ENCODE data around the gene WDR64.
"Not testable (repeated sequence)": the region's sequence is repeated elsewhere in the genome, so short reads cannot be mapped to it uniquely, and the experiment has no call there.

The WDR64 gene

GRCh38 chr1:241813768-241814320 lies 161.8 kb downstream of the WDR64 start:
- no peak for DNase-seq

GRCh38 chr1:241816008-241816407 lies 163.9 kb downstream of the WDR64 start:
- DNase-seq: no peak

DNA sequence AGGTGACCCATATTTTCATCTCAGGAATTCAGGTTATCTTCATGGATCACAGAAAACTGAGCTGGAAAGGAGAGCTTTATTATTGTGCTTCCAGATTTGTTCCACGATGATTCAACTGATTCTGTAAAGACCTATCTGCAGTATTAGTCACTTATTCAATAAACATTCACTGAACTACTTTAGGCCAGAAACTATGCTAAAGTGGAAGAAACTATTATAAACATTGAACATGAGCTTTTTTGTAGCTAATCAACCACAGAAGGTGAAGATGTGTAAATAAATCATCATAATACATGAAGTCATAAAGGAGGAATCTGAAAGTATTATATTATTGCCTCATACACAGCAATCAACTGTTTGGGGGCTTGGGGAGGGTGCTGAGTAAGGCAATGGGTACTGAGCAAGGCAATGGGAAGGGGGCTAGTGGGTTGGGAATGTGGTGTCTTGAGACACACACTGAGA lies 165.3 kb downstream of the WDR64 start:
- DNase-seq: no peak

DNA sequence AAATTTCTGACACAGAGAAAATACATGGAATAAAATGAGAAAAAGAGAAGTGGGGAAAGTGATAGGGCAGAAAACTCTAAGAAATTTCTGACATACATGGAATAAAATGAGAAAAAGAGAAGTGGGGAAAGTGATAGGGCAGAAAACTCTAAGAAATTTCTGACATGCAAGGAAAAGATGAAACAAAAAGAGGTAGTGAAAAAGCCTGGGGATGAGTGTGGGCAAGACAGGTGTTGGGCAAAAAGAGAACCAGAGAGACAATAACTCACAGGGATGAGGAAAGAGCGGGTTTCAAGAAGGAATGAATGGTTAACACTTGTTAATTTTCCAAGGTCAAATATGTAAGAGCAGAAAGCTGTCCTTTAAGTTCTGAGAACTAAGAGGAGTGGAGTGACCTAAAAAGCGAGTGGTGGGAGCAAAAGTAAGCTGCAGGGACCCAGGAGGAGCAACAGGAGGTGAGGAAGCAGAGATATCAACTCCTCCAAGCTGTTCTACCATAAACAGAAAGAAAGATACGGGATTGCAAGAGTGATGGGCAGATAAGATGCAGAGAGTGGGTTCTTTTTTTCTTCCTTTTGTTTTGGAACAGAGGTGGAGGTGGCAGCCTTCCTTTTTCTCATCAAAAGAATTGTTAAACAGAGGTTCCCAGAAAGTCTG lies 166.0 kb downstream of the WDR64 start:
- no peak for DNase-seq

DNA sequence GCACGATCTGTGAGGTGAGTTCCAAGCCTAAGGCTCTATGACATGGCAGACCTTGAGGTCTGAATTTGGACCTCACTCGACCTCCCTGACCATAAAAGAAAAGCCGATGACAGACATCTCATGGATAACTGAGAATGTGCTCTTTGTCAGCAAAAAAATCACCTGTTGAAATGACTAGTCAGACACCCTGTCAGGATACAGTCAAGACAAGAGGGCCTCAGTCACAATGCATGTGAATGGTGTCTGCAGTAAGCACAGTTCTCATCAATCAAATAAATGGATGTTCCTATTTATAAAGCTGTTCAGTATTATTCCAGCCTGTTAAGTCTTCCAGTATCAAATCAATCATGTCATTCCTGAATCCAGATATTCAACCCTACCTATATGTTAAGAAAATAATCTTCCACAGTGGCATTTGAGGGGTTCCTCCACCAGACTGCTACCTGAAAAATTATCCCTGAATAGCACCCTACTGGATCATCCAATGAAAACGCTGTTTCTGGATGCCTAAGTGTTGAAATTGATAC lies 167.3 kb downstream of the WDR64 start:
- DNase-seq: no peak

GRCh38 chr1:241821363-241821762 lies 169.3 kb downstream of the WDR64 start:
- DNase-seq: no peak

DNA sequence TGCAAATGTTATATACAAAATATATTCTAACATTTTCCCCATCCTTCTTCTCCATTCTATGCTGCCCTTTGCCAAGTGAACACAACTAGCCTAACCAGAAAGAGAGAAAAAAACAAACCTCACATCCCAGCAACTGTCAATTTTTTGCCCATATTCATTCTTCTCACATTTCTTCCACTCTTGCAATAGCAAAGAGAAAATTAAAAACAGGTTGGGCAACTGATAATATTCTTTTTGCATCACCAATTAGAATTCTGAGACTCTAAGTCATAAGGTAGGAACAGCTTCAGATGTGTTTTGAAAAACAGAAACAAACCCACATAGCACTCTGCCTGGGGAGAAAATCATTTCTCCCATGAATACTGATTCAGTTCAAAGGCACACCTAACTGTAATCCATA lies 170.8 kb downstream of the WDR64 start:
- no peak for DNase-seq

- DNase-seq: no peak
These were observed 171.8 kb downstream of the WDR64 start for GRCh38 chr1:241823925-241824324.

DNA sequence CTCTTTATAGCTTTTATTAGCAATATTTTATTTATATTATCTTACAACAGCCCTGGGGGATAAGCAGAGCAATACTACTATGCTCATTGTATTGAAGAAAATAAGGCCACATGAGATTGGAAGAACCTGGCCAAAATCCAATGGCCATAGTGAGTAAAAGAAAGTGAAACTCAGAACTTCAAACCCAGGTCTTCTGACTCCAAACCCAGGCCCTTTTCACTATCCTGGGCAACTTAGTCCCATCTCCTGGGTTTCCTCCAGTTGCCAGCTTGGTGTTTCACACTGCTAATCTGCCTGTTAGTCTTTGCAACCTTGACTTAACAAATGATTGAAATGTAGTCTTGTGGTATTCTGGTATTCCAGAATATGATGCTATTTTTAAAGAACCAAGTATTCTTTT lies 173.5 kb downstream of the WDR64 start:
- no peak for DNase-seq

DNA sequence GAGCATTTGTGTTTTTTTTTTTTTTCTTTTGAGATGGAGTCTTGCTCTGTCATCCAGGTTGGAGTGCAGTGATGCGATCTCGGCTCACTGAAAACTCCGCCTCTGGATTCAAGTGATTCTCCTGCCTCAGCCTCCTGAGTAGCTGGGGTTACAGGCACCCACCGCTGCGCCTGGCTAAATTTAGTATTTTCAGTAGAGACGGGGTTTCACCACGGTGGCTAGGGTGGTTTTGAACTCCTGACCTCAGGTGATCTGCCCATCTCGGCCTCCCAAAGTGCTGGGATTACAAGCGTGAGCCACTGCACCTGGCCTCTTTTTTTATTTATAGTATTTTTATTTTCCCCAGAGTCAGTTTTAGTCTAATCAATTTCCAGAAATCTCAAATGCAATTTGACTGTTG lies 174.5 kb downstream of the WDR64 start:
- not testable (repeated sequence) for DNase-seq

GRCh38 chr1:241827264-241827663 lies 175.2 kb downstream of the WDR64 start:
- DNase-seq: no peak

DNA sequence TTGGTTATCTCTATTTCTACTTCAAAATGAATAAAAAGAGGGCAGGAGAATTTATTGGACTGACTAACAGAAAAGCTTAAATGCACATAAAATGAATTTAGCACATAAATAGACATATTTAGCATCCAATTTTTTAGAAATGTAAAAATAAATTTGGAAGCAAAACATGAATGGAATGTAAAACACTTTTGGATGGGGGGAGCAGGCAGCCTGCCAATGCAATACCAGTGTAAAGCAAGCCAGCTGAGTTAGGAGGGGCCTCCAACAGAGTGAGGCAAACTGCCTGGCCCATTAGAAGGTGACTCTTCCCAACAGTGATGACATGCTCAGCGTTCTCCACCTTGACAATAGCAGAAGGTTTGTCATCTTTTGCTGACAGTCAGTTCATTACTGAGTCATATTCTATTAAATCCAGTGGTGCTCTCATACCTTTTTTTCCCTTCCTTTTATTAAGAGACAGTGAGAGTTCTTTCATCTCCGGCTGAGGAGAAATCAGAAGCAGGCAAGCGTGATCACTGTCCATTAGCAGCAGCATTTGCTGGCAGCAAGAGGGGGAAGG lies 176.5 kb downstream of the WDR64 start:
- DNase-seq: no peak

- DNase-seq: no peak
These were observed 177.4 kb downstream of the WDR64 start for GRCh38 chr1:241829468-241829867.

GRCh38 chr1:241834733-241835377 lies 182.8 kb downstream of the WDR64 start:
- no peak for DNase-seq

DNA sequence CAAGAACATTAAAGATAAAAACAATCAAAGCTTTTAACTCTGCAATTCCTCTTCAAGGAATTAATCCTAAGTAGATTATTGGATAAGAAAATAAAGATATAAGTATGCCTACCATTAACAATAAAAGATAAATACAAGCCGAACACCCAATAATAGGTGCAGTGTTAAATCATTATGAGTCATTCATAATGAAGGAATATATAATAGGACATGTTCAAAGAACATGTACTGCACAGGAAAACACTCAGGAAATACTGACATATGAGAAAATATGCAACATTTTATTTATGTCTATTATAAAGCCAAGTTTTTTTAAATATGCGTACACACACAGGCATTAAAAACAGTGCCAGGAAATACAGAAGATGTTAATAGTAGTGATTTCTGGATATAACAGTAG lies 184.9 kb downstream of the WDR64 start:
- no peak for DNase-seq

- DNase-seq: no peak
These were observed 185.3 kb downstream of the WDR64 start for GRCh38 chr1:241837416-241837815.

GRCh38 chr1:241837901-241838300 lies 185.8 kb downstream of the WDR64 start:
- no peak for DNase-seq

- DNase-seq: no peak
These were observed 186.8 kb downstream of the WDR64 start for GRCh38 chr1:241838897-241839296.

- no peak for DNase-seq
These were observed 187.4 kb downstream of the WDR64 start for GRCh38 chr1:241839369-241839979.

- no peak for DNase-seq
These were observed 188.1 kb downstream of the WDR64 start for GRCh38 chr1:241840164-241840563.

DNA sequence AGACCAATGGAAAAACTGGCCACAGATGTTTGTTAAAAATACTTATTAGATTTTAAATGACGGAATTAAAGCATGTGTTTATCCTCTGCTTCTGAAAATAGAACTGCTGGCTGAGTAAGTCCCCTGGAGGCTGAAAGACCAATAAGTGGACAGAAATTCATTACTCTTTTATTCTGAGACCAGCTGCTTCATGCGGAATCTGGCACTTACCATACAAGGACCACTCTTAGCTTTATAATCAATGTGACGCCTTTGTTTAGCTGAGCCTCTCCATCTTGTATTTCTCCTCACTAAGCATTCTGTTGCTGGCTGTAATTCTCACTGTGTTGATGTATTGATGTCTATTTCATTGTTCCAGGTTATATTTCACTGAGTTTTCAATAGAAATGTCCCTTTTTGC lies 189.6 kb downstream of the WDR64 start:
- DNase-seq: no peak

DNA sequence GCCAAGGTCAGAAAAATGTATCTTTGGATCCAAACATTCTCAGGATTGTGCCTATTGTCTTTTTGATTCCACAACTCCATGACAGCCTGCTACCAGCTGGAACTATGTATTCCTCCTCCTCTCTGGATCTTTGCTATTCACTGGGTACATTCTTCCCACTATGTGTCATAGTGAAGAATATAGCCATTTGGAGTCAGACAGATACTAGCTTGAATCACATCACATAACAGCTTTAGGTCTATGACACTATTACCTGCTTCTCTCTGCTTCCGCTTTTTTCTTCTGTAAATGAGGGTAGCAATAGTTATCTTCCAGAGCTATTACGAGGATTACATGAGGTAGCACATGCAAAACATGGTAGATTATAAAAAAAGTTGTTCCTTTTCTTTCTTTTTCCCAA lies 190.5 kb downstream of the WDR64 start:
- DNase-seq: no peak

DNA sequence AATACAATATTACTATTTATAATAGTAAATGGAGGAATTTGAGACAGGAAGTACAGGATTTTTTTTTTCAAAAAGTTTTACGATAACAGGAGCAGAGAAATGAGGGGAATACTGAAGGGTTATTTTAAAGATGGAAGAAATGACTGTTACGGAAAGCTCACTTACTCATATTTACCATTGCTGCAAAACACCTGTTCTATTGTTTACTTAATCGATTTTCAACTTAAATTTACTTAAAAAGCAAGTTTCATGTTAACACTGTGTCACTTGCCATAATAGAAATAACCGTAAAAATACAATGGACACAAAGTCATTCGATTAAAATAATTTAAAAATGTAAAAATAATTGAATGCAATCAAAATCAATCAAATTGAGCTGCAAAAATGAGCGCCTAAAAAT lies 192.5 kb downstream of the WDR64 start:
- DNase-seq: no peak

DNA sequence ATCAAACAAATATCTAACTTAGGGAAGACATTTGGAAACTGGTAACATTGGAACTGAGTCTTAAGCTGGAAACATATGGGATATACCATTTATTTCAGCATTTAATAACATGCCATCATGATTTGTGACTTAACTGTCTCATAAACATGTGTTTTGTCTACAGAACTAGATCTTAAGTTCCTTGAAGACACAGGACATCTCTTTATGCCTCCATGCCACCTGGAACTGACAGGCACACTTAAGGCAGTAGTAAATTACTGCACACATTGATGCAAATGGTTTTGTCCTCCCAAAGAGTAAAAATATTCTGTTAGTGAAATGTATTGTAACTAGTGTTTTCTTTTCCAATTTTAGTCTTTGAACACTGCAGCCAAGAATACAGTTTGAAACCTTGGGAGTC lies 194.3 kb downstream of the WDR64 start:
- DNase-seq: no peak
